Left lung (tissue), 10 donors: ENCODE data around the gene FERD3L. TPM values are rescaled to one million over a fixed set of nuclear protein-coding genes. Genes with fewer than 3 reads are reported as not detected.
A peak's percentile ranks its signal among the peaks of the same experiment; 100 is the strongest.

Source experiments
- ATAC-seq: fragments of 200-7000 bp; cut with Tn5 transposase; one replicate; pipeline ENCODE4 v1.9.1; 2020; ENCODE audit warnings: moderate library complexity
- DNase-seq, 4 donors: peaks; one replicate each; pipeline ENCODE4 v3.0.0-alpha.2; 2013 to 2020
- H3K27ac ChIP-seq, 2 donors: fragments of 200-600 bp; sonication (generic) in 1 of 2; one replicate each; pipeline versions ENCODE4 v1.5.0 to v1.8.0; 2020 to 2021
- H3K27me3 ChIP-seq, 2 donors: fragments of 200-600 bp; sonication (generic) in 1 of 2; one replicate each; pipeline versions ENCODE4 v1.5.0 to v1.8.0; 2020 to 2021
- H3K36me3 ChIP-seq, 2 donors: fragments of 200-600 bp; sonication (generic) in 1 of 2; one replicate each; pipeline versions ENCODE4 v1.5.0 to v1.8.0; 2020 to 2021
- H3K4me1 ChIP-seq, 2 donors: fragments of 200-600 bp; one replicate each; pipeline ENCODE4 v1.8.0; 2021
- H3K4me3 ChIP-seq, 2 donors: fragments of 200-600 bp; sonication (generic) in 1 of 2; one replicate each; pipeline versions ENCODE4 v1.5.0 to v1.8.0; 2020 to 2021; ENCODE audit warnings: mild to moderate bottlenecking in 1 of 2
- H3K9me3 ChIP-seq, 2 donors: fragments of 200-600 bp; sonication (generic) in 1 of 2; one replicate each; pipeline versions ENCODE4 v1.5.0 to v1.8.0; 2020 to 2021
- CTCF ChIP-seq, 2 donors: fragments of 200-600 bp; sonication (generic) in 1 of 2; IDR thresholded peaks; one replicate each; pipeline versions ENCODE4 v1.5.0 to v1.8.0; 2021; ENCODE audit warnings: antibody characterized with exemption in 2 of 2
- intact Hi-C, 2 donors: fragments of 100-400 bp; cut with DNase I; formaldehyde crosslinking; loops; one replicate each; pipeline versions ENCODE4 v1.11.2 to v1.14.2; 2022
- polyA plus RNA-seq, 6 donors: library from polyadenylated mRNA; unstranded; fragments of 120-200 nt; gene quantifications; one replicate each; pipeline ENCODE4 v1.2.1, GENCODE V29; 2013; ENCODE audit not compliant: insufficient read length in 6 of 6
- total RNA-seq, 2 donors: library from RNA; stranded (reverse); fragmentation: NEBNext Ultra II Directional; extraction: Animal tissue kit (Norgen Biotek cat#: 25700); gene quantifications; one replicate each; pipeline ENCODE4 v1.2.1, GENCODE V29; 2021
- donor health status: DM: no; HTN: yes; CAD: no.
- donor health status: DM: no; HTN: no; CAD: no.

The FERD3L gene
- total and polyA plus RNA-seq, 8 donors: not detected

GRCh38 chr7:19113002-19113350 is 32.2 kb downstream of the FERD3L start:
- Histone ChIP-seq H3K27me3 (peaks cover 93 to 100% of the 10 kb centered on the region in 2 donors), H3K27ac (no peak overlapping the region), H3K4me1 (peaks cover 0 to 18% of the 10 kb centered on the region in 2 donors), H3K9me3 (no peaks in the 10 kb centered on the region), H3K4me3 (no peak overlapping the region), H3K36me3 (no peaks in the 10 kb centered on the region)
- DNase-seq (no peak), ATAC-seq (no peak)
- TF ChIP-seq CTCF (IDR thresholded peaks at IDR 0.05): no peak
- intact Hi-C loops: no loop called here

- Histone ChIP-seq H3K27me3 (peaks cover 93 to 100% of the 10 kb centered on the region in 2 donors), H3K4me3 (no peak overlapping the region)
- DNase-seq: peak in 1 of 4 donors; percentile 63
Observed at GRCh38 chr7:19112274-19113001, 32.8 kb downstream of the FERD3L start.

GRCh38 chr7:19111474-19112273 is 33.5 kb downstream of the FERD3L start:
- H3K36me3 ChIP-seq: no peaks in the 10 kb centered on the region
- H3K27me3 ChIP-seq: peaks cover 95 to 100% of the 10 kb centered on the region in 2 donors
- no peak for ATAC-seq
- DNase-seq: no peak
- H3K9me3 ChIP-seq: no peaks in the 10 kb centered on the region
- no peak for TF ChIP-seq CTCF (IDR thresholded peaks at IDR 0.05)
- H3K27ac ChIP-seq: no peak overlapping the region
- intact Hi-C loops: no loop called here
- H3K4me3 ChIP-seq: no peak overlapping the region
- peaks cover 5 to 18% of the 10 kb centered on the region in 2 donors for H3K4me1 ChIP-seq

More at GRCh38 chr7:19112274-19113001, 32.8 kb downstream of the FERD3L start:
- no peaks in the 10 kb centered on the region for H3K9me3 ChIP-seq
- H3K36me3 ChIP-seq: no peaks in the 10 kb centered on the region
- H3K27ac ChIP-seq: no peak overlapping the region
- ATAC-seq: no peak
- TF ChIP-seq CTCF (IDR thresholded peaks at IDR 0.05): no peak
- intact Hi-C loops: no loop called here
- H3K4me1 ChIP-seq: peaks cover 4 to 18% of the 10 kb centered on the region in 2 donors

GRCh38 chr7:19110776-19111175 is 34.4 kb downstream of the FERD3L start:
- H3K9me3 ChIP-seq: no peaks in the 10 kb centered on the region
- ATAC-seq (no peak), DNase-seq (no peak)
- H3K27ac ChIP-seq: no peak overlapping the region
- H3K36me3 ChIP-seq: no peaks in the 10 kb centered on the region
- peaks cover 95 to 100% of the 10 kb centered on the region in 2 donors for H3K27me3 ChIP-seq
- intact Hi-C loops: no loop called here
- H3K4me1 ChIP-seq: peaks cover 5 to 17% of the 10 kb centered on the region in 2 donors
- TF ChIP-seq CTCF (IDR thresholded peaks at IDR 0.05): no peak
- no peak overlapping the region for H3K4me3 ChIP-seq

GRCh38 chr7:19110026-19110730 is 35.0 kb downstream of the FERD3L start:
- Histone ChIP-seq H3K9me3 (no peaks in the 10 kb centered on the region), H3K27ac (no peak overlapping the region), H3K4me1 (peaks cover 5 to 17% of the 10 kb centered on the region in 2 donors), H3K36me3 (no peaks in the 10 kb centered on the region), H3K4me3 (no peak overlapping the region), H3K27me3 (peaks cover 96 to 100% of the 10 kb centered on the region in 2 donors)
- DNase-seq (no peak), ATAC-seq (no peak)
- no peak for TF ChIP-seq CTCF (IDR thresholded peaks at IDR 0.05)
- intact Hi-C loops: no loop called here
